Pons (tissue), 1 donor: ENCODE results near the gene LPP.

Source experiments
- DNase-seq: peaks from one replicate; pipeline ENCODE4 v3.0.0-alpha.2; 2016; ENCODE audit warnings: low spot score

Gene LPP

DNA sequence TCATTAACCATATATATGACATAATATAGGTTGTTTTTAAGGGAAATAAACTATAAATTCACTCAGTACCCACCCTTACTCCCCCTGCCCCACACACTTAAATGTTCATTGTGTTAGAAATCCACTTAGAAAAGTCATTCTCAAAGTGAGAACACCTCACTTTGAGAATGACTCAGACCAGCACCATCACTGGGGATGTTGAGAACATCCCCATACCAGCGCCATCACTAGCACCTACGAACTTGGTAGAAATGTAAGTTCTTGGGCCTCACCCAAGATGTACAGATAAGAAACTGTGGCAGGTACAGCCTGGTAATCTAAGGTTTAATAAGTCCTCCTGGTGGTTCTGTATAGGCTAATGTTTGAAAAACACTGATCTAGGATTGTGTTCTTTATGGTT is 362.6 kb downstream of the LPP start:
- no peak for DNase-seq

DNA sequence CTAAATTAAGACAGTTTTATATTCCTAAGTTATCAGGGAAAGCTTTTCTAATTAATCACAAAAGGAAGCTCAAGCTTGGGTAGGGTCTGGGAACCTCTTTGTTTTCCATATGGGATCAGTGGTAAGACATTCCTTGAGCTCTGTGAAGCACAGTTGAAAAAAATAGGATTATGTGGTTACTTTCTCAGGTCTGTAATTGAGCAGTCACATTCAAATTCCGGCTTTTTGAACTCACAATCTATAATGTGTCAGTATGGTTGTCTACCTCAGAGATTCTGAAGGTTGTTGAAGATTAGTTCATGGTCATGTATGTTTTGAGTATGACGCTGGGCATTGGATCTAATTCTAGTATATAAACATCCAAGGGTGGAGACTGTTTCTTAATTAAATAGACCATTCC is 364.5 kb downstream of the LPP start:
- no peak for DNase-seq

DNA sequence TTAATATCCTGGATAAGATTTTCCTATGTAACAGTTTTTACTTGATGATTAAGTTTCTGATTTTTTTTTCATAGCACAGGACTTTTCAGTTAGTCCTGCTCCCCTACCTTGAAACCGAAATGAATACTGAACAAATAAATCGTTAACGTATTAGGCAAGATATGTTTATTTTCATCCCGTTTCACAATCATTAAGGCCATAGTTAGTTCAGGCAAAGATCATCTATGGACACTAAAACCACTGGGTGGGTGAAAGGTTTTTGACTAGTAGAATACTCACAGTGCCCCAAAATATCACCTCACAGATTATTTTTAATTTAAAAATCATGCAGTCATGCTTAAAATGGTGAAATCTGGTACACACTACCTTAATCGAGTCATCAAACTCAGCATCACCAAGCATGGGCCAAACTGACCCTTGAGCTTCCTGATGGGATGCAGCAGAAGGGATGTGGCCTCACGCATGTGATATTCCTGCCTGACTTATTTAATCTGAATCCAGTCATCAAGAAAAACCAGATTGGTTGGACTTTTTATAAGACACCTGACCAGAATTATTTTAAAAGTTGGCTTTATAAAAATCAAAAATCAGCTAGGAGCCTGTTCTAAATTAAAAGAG is 365.0 kb downstream of the LPP start:
- DNase-seq = no peak

DNA sequence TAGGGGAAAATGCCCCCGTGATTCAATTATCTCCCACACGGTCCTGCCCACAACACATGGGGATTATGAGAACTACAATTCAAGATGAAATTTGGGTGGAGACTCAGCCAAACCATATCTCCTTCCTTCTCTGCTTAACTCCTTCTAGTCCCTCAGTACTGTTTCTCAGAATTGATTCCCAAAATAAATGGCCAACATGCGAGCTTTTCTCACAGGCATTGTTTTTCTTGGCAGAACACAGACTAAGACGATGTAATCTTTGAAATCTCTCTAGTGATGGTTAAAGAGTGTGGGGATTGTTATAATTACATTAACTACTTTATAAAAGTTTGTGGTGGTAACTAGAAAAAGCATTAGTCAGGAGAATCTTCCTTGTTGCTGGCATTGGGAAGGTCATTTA is 366.5 kb downstream of the LPP start:
- no peak for DNase-seq

DNA sequence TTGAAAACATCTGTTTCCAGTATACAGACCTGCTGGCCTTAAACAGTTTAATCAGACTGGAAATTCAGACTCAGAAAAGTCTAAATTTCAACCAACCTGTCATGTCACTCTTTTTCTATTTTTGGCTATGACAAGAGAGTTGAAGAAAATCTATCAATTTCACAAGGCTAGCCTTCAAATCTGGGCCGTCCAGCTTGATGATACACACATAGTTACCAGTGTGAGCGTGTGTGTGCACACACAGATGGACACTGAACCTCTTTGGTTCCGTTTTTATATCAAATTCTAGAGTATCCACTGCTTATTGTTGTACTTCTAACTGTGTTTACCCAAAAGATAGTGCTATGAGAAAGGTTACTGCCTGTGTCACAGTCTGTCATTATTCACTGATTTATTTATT is 368.2 kb downstream of the LPP start:
- DNase-seq = no peak

DNA sequence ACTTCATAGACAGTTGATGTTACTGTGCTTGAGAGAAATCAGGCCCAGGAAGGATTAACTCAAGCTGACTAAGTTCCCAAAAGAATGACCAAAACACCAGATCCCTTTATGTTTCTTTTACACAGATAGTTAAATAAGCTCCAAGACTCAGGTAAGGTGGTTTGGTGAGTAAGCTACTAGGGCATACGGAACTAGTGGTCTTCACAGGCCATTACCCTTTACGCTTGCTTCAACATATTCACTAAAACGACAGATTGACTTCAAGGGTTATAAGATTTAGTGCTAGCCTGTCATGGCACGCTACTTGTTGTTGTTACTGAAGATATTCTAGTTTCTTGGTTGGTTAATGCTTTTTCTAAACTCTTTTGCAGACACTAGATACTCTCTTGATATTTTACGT is 369.3 kb downstream of the LPP start:
- DNase-seq = no peak

DNA sequence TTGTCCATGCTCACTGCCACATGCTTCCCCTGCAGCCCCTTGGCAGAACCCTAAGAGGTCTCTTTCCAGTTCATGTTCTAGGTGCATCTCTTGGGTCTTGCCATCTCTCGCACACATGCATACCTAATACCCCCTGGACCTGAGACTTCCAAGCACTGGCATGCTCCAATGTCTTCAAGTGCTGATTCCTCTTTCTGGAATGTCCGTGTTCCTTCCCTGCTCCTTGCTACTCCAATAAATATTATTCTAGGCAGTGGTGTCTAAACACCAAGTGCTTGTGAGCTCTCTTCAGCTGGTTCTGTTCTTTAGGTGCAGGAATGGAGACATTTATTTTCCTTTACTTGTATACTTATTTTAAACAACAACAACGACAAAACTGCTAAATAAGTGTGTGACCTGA is 370.1 kb downstream of the LPP start:
- DNase-seq = no peak

DNA sequence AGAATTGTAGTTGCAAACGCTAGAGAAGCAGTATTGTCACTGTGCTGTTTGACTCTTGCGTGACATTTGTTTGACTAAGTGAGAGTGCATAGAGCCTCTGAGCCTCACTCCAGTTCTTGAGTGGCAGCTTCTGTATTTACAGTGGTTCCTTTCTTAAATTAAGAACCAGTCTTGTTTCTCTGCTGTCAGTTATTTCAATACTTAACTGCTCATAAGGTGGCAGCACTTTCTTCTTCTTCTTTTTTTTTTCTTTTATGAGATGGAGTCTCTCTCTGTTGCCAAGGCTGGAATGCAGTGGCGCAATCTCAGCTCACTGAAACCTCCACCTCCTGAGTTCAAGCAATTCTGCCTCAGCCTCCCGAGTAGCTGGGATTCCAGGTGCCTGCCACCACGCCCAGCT is 372.1 kb downstream of the LPP start:
- DNase-seq = no peak

DNA sequence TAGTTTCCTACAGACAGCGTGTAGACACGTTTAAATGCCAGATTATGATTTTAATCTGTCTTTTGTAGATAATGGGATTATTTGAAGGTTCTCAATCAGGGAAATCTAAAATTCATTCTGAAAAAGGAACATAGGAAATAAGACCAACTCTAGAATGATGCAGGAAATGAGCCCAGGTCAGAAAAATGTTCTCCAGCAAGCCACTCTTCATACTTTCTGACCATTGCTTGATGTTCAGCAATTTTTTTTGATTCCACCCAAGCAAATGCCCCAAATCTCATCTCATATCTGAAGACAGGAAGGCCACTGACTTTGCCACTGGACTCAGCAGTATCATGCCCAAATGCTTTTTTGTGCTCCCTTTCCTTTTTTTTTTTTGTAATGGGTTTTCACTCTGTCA is 373.4 kb downstream of the LPP start:
- no peak for DNase-seq

DNA sequence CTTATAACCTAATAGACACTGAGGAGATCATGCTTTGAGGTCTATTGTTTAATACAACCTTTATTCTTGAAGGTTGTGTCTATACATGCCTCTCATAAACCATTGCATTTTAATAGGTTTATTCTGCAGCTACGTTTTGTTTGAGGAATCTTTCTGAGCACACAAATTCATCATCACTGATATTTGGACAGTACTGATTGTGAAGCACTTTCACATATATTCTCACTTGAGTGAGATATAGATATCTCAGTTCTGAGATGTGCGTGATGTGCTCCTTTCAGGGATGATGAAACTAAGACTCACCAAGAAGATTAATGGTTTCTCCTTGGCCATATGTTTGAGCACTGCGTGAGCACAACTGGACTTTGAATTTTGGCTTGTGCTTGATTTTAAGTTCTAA is 374.4 kb downstream of the LPP start:
- DNase-seq = no peak

DNA sequence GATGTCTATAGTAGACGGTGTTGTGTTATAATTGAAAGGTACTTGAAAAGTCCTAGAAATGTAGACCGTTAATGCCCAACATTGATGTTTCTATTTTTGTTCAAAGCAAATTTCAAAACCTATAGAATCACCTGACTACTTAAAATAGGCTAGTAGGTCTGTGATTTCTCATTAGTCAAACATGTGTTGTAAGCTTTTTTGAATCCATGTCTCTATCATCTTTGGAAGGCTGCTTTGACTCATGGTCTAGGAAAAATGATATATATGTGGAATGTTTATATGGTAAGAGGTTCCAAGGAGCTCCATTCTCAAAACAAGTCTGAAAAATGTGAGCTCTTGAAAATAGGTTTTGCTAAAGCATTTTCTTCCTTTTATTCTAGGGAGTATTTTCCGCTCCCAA is 375.3 kb downstream of the LPP start:
- DNase-seq = no peak

DNA sequence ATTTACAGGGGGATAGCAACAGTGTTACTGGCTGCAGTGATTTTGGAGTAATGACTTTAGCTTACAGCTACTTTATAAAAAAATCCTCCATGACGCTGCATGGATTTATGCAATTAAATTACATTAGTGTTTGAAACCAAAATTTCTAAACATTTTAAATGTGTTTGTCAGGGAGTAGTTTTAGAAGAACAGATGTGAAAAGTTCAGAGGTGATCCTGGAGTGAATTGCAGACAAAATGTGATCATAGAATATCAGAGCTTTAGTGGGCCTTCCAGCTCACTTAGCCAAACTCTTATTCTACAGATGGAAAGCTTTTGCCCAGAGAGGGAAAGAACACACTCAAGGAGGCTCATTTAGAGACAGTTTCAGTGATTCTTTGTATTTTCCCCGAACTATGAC is 376.3 kb downstream of the LPP start:
- DNase-seq = no peak

DNA sequence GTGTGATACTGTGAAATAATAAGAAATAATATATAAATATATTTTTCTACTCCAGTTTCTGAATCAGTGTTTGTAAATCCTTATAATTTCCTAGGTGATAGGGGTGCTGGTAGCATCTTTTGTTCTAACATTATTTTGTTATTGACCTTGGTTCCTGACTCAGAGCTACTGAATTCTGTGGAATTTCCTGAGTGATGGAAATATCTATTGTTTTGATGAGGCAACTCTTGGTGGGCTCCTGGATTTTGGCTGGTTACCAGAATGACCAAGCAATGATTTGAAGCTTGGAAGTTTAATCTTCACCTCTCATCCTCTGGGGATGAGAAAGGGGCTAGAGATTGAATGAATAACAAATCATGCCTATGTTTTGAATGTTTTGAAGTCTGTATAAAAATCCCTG is 377.3 kb downstream of the LPP start:
- no peak for DNase-seq

DNA sequence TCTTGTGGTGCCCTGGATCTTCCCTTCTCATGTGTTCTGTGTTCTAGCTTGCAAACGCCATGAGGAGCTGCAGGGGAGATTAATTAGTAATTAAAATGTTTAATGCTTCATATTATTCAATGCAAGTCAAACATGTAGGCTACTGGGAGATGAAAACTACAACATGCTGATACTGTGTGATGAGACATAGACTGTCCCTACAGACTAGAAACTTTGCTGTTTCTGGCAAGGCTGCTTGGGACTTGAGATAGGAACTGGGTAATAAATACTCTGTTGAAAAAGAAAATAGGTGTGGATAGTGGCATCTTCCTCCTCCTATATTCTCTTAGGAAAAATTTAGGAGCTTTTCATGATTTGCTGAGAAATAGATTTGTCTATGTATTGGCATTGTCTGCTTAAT is 379.2 kb downstream of the LPP start:
- DNase-seq = no peak

DNA sequence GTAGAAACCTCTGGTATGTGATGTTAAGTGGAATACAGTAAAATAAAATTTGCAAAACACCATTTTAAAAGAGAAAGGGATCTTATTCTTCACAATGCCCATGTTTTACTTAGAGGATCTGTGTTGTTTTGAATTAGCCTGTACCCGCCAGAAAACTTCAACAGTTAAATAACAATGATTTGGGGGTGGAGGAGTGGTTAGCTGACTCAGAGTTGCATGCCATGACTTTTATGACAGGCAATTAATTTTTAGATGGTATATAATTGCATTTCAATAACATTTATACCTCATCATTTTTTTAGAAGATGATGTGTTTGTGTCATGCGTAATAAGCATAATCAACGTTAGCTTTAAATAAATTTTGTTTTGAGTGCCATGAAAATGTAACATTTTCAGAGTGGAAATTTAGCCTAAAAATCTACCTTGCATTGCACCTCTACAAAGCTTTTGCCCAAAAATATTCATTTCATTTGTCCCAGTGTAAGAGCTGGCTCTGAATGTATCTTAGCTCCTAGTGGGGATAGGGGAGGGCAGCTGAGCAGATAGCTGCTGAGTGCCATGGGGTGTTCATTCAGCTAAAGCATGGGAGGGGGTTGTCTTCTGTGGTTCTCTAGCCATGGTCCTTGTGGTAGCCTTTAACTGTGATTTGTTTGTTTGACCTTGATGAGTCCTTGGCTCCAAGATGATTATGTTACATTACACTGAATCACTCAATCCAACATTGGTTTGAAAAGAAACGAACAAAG is 379.8 kb downstream of the LPP start:
- no peak for DNase-seq

DNA sequence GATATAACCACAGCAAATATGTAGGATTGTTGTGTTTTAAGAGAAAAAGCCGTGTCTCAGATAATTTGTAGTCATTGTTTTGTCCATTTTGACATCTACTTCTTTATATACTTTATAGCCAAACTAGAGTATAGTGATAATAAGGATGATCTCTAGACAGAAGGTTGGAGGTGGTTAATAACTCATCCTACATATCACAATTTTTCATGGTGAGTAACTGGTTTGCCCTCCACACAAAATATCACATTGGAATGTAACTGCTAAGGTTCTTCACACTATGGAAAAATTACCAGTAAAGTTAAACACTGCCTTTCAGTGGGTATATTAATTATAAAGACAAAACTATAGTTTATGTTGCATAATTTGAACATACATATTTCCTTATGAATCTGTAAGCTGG is 380.7 kb downstream of the LPP start:
- no peak for DNase-seq

DNA sequence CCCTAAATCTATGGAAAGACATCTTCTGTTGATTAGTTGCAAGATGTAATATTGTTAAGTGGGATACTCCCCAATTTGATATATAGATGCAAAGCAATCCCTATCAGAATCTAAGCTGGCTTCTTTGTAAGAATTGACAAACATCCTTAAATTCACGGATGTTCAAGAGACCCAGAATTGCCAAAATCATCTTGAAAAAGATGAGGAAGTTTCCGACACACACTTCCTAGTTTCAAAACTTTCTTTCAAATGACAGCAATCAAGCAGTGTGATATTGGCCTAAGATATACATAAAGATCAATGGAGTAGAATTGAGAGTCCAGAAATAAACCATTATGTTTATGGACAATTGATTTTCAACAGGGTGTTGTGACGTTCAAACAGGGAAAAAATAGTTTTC is 383.6 kb downstream of the LPP start:
- DNase-seq = no peak

DNA sequence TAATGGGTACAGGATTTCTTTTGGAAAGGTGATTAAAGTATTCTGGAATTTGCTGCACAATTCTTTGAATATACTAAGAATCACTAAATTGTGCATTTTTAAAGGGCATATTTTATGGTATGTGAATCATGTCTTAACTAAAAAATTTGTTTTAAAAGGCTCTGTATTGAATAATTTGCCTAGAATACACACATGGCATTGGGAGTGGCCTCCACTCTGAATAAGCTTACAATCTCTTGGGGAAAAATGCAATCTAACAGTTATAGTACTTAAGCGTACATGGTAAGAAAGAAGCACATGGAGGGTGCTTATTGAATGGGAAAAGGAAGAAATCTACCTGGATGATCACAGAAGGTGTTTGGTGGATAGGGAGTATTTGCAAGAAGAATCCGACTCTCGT is 385.1 kb downstream of the LPP start:
- no peak for DNase-seq

DNA sequence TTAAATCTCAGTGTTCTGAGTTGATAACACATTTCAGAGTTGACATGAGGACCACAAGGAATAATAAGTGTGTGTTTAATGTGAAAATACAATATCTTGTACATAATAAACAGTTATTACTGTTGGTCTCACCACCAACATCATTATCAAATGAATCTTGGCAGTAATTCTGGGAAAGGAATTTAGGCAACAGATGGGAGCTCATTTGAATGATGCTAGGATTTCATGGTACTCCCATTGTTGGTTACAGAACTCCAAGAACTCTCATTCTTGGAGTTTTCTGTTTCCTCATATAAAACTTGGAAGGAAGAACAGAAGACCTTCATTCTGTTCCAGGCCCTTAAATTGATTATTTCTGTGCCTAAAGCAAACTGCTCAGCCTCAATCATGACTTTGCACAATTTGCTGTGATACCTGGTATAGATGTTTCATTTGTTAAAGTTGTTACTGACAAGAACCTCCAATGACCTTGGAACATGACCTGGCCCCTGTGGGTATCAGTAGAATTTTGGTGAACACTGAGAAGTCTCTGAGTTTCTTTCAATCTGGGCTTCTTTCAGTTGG is 385.8 kb downstream of the LPP start:
- no peak for DNase-seq

DNA sequence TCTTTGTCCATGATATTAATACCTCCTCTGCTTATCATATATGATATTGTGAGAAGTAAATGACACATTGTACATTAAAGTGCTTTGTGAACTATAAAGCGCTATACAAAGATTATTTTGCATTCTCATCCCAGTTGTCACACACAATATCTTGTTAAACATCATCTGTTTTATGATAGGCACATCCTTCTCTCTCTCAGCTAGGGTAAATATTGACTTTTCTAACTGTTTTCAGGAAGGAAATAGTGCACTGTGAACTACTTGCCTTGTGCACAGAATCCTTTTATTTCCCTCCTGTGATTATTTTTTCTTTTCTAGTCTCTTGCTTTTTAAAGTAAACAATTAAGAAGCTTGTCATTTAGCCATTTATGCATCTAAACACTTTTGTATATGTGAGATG is 388.2 kb downstream of the LPP start:
- no peak for DNase-seq

DNA sequence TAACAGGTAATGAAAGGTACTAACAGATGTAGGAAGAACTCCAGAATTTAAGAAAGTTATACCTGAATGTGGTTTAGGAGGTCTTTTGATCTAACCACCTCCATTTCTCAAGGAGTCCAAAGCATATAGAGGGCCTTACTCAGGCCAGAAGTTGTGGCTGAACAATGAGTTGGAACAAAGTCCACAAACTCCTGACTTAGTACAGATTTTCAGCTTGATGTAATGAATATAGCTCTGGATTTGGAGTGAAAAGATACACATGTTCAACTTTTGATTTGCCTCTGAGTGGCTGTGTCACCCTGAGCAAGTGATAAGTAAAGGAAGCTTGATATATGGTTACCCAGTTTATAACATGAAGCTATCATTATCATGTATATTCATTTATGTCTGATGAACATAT is 390.1 kb downstream of the LPP start:
- no peak for DNase-seq

DNA sequence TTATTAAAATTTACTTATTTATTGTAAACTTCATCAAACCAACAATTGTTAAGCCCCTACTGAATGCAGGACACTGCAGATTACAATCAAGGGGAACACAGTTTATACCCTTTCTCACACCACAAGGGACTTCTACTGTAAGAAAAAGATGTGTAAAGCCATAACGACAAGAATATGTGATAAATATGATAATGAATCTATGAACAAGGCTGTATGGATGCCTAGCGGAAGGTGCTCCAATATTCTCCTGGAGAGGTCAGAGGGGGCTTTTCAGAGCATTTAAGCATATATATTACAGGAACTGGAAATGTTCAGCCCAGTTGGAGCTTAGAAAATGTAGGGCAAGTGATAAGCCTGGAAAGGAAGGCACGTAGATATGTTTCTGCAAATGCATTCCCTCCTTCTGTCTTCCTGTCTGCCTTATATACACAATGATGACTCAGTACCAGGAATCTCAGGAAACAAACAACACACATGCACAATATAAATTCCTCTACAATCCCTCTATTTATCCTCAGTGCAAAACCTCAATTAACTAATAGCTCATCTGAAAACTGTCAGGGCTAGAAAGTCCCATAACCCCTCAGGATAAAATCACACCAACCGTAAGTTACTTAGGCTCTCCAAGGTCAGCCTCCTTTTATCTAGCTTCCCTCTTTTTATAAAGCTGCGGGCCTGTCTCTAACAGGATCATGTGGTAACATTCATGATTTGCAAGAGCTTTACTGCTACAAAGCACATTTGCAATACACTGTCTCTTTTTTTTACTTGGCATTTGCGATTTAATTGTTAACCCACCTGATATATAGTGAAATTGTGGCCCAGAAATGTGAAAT is 393.1 kb downstream of the LPP start:
- no peak for DNase-seq

DNA sequence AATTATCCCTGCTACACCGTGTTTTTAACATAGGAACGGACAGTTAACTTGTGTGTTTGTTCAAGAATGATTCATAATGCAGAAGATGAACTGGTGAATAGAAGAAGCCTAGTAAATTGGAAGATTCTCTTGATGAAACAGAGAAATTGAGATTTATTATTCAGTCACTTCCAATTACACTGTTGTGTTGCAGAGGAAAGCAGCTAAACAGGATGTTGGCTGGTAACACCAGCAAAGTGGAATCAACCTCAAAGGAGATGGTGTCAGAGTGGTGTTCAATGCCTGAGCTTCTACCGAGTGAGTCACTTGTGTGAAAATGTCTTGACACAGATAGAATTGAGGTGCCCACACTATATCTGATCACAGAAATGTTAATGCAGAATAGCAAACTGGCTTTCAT is 399.6 kb downstream of the LPP start:
- no peak for DNase-seq
